ENCODE data around the gene GREM2.

Gene GREM2

DNA sequence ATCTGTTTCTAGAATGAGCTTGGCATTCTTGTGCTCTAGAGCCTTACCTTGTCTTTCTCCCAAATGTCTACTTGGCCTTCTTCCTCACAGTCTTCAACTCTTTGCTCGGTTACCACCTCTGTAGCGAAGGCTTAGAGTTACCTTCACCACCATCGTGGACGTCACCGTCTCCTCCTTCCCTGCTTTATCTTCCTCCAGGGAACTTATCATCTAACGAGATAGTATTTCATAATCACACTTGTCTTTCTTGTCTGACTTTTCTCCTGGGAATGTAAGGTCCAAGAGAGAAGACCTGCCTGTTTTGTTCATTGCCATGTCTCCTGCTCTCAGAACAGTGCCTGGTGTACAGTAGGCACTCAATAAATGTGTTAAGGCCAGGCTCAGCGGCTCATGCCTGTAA, 115.6 kb downstream of the GREM2 start:
- DNase-seq: no peak

DNA sequence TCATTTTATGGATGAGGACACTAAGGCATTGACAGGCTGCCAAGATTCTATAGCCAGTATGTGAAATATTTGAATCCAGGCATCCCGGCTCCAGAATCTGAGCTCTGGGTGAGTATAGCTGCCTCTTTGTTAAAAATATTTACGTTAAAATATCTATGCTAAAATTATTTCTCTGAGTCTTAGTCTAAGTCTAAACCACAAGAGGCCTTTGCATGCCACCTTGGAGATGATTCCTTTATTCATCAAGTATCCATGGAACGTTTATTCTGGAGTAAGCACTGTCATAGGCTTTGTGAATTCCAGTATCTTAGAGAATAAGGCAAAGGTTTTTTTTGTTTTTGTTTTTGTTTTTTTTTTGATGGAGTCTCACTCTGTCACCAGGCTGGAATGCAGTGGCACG, 116.4 kb downstream of the GREM2 start:
- DNase-seq: no peak

DNA sequence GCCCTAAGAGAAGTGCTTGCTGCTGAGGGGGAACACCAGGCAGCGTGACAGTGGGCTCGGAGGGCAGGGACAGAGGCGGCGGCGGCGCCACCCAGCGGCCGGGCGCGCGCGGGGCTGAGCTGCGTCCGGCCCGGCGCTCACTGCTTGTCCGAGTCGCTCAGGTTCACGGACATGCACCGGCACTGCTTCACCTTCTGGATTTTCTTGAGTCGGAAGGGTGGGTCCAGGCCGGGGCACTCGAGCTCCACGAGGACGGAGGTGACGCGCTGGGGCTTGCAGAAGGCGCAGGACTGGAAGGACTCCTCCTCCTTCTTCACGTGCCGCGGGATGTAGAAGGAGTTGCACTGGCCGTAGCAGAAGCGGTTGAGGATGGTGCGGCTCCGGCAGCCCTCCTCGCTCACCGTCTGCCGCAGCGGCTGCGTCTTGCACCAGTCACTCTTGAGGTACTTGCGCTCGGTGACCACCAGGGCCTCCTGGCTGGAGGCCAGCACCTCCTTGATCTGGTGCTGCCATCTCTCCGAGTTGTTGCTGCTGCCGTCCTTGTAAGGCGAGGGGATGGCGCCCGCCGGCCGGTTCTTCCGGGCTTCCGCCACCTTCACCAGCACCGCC, 119.0 kb downstream of the GREM2 start:
- no peak for DNase-seq

DNA sequence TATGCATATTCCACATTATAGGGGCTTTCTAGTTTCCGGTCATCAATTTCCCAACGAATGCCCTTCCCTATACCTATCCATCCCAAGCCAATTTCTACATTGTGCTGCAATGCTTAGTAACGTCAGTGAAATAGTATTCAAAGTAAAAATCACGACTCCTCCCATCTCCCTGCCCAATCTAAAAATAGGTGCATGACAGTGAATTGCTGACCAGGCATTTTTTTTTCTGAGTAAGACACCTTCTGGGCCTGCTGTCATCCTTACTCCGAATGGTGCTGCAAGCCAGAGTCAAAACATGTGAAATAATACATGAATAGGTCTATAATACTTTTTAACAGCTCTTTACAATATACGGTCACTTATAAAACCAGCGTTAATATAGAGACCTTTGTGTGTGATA, 120.2 kb downstream of the GREM2 start:
- no peak for DNase-seq

DNA sequence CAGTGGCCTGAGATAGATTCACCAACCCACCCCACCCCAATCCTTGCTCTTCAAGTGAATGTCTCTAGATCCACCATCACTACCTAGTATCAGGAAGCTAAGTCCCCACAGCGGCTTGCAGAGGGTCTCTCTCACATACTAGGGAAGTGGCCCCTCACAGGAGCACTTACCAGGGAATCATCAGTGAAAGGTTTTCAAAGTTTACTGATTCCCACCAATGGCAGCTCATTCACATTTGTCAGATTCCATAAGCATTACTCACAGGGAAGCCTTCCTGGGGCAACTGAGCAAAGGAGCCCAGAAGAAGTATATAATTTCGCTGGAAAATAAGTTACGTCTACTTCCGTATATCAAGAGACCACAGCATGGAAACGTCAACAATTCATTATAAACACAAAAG, 120.8 kb downstream of the GREM2 start:
- no peak for DNase-seq

DNA sequence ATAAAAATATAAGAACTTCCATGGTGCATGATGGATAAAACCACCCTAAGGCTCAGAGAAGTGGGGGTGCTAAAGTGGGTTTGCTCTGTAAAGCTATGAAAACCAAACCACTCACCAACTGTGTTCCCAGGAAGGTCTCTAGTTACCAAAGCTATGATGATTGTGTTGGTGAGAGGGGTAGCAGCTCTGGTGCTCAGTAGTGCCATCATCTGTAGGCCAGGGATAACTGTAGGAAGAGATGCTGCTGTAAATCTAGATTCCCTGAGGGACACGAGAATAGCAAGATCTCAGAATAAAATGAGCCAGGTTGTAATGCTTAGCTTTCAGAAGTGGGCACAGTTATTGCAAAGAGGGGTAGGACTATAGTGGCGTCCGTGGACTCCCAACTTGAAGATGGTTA, 124.5 kb downstream of the GREM2 start:
- DNase-seq: no peak

DNA sequence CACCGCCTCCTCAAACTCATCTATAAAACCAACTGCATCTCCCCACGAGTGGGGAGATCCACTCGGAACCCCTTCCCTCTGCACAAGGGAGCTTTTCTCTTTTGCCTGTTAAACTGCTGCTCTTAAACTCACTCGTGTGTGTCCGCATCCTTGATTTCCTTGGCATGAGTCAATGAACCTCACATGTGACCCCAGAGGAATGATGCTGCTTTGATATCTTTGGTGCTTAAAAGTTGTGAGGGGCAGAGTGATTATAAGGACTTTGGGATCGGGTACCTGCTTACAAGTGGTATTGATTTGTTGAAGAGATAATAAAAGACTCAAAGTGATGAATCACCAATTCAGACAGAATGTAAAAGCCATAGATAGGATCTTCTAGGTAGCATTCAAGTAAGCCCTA, 125.3 kb downstream of the GREM2 start:
- DNase-seq: no peak

DNA sequence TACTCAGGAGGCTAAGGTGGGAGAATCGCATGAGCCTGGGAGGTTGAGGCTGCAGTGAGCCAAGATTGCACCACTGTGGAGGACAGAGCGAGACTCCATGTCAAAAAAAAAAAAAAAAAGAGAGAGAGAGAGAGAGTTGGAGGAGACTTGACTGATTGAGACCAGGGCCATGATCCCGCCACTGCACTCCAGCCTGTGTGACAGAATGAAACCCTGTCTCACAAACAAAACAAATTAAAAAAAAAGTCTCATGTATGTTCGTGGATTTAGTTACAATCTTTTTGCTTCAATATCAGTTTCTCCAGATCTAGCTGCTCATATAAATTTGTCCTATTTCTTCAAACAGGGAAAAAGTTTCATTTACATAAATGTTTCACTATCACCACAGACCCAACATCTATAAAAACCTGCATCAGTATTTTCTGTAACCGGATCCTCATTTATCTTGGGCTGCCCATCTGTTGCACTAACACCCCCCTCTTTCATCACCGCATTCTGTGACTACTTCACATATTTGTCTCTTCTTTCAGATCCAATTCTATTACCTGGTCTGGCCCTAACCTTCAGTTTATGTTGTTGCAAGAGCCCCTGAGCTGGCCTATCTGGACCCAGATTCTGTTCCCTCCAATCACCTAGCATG, 127.0 kb downstream of the GREM2 start:
- DNase-seq: no peak

DNA sequence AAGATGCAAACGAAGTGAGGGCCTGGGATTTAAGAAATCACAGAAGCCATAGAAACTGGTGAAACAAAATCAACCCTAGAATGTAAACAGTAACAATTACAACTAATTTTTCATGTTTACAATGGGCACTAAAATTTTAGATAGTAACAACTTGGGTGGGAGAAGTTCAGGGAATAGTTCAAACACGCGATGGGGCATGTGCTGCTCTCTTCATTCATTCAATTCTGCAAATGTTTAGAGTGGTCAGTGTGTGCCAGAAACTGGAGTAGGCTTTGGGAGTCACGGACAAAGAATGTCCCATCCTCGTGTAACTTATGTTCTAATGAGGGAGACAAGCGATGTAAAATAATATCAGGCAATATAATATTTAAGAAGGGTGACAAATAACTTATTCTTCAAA, 133.4 kb downstream of the GREM2 start:
- no peak for DNase-seq

DNA sequence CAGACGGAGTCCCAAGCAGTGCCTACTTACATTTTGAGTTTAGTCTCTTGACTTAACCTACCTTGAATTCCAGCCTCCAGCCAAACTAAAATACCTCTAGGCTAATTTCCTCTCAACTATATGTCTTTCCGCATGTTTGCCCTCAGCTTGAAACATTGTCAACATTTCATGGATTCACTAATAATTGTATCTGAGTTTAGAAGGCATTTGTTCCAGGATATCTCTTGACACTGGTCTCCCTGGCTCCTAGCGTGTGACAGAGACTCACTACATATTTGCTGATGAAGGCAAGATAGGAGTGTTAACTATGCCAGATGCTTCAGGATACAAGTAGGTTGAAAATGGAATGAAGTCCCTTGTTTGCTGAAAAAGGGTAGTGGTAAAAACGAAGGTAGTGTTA, 136.1 kb downstream of the GREM2 start:
- DNase-seq: no peak

DNA sequence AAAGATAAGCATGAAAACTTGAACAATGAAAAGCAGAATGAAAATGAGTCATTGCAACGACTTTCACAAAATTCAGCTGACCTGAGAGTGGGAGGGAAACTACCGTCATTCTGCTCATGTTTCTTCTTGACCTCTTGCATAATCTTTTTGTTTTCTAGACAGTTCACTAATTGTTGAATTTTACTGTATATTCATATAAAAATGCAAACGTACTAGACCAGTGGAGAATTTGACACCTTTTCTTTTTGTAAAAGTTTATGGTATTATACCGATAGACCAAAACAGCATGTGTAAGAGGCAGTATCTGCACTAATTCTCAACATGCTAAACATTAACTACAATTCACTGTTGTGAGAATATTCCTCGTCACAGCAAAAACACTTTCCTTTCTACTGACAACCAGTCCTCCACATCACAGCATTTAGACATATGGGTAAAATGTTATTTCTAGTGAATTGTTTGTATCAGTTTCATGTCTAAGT, 137.8 kb downstream of the GREM2 start:
- no peak for DNase-seq

DNA sequence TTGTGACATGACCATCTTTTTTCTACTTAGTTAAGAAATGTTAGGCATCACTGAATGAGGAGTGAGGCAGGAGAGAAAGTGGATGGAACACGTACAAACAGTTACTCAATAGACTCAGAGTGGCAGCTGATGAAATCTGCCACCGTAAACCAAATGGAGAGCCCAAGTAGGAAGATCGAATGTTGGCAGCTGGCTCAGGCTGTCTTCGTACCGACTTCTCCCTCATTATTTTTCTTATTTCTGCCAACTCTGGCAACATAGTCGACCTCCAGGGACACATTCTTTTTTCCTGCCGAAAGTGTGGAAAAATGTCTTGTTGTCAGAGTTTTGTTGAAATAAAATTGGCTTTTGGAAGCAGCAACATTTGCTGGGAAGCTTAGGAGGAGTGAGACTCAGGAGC, 143.3 kb downstream of the GREM2 start:
- no peak for DNase-seq

DNA sequence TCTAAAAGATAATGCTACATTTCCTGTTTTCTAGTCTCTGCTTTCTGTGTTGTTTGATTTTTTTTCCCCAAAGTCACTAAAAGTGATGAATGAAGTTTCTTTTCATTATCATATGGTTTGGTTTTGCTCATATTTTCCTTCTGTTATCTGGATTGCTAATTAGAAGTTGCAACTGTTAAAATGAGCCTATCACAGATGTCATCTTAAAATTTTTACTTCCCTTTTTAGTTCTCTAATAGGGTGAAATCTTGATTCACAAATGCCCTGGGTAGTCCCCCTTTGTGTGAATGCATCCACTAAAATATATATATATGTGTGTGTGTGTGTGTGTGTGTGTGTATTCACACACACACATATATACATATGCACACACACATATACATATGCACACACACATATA, 144.1 kb downstream of the GREM2 start:
- DNase-seq: no peak

DNA sequence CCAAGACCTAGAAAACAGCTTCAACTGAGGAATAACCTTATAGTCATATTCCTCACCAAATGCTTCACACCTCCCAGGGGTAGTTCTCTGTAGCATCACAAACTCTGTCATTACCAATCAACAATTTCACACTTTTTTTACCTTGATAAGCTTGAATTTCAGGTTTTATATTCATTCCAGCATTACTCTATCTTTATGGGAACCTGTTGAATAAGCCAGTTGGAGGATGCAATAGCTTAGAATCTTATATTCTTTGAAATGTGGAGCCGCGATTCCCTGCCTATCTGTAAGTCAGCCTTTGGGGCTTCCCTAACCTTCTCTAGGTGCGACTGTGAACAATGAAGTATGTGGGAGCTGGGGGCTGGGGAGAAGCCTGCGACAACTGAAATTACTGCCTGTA, 145.4 kb downstream of the GREM2 start:
- no peak for DNase-seq

DNA sequence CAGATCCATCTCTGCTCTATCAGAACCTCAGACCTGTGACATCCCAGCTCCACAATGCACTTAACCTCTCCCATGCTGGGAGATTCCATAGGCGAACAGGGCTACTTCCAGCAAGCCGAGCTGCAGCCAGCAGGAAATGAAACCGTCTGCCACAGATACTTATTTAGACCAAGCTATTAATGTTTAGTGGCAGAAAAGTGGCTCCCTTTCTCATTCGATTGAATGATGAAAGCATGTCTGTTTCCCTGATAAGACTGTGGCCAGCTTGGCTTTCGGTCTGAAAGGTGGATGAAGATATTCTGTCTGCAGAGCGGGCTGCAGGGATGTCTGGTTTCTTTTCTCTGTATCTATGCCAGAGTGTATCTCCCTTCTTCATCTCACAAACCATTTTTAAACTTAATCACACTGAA, 146.4 kb downstream of the GREM2 start:
- no peak for DNase-seq

DNA sequence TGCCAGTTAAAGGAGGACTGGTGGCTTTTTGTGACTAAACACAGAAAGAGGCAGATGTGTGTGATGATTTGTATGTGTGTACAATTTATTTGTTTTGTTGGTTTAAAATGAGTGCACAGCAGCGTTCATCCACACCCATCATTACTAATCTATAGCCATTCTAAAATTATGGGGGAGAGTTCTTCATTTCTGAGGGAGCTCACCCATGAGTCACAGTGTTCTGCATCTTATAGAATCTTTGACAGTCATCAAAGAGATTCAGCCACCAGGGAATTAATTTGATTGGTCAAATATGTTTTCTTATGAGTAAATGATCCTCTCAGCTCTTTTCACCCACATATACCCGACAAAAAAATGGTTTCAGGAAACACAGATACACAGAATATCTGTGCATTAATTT, 147.9 kb downstream of the GREM2 start:
- DNase-seq: no peak

DNA sequence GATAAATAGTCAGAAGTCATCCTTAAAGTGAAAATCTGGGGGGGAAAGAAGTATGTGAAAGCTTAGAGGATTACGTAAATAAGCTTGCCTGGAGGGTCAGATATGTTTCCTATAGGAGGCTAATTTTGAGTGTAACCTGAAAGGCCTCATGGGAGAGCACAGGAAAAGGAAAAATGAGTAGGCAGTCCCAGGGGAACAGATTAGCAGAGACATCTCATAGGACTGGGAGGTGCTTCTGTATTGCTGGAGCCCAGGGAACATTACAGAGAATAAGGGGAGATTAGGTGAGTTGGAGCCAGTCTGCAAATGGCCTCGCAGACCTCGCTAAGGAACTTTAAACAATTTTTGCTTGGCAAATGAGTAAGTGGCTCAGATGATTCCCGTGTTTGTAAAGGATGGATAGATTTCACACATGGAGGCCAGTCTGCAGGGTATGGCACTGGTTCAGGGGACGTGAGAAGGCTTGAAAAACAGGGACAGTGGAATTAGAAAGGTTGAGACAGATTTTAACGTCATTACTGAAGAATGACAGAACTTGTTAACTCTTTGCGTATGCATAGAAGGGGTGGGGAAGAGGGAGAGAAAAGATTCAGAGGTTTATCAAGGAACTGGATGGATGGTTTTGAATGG, 149.1 kb downstream of the GREM2 start:
- no peak for DNase-seq

DNA sequence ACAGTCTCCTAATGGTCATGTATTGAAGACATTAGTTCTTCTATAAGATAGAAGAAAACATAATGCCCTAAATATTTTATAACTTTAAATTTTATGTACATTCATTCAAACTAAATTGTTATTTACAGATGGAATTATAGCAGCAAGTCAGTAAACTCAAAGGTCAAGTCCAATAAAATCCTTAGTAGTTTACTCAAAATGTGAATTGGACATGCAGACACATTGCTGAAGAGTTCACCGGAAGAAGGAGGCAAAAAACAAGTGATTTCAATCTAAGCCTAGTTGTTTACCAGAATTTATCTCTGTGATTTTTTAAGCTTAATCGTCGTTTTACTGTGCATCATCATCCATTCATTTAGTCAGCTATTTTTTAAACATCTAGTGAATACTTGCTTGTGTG, 149.7 kb downstream of the GREM2 start:
- no peak for DNase-seq

DNA sequence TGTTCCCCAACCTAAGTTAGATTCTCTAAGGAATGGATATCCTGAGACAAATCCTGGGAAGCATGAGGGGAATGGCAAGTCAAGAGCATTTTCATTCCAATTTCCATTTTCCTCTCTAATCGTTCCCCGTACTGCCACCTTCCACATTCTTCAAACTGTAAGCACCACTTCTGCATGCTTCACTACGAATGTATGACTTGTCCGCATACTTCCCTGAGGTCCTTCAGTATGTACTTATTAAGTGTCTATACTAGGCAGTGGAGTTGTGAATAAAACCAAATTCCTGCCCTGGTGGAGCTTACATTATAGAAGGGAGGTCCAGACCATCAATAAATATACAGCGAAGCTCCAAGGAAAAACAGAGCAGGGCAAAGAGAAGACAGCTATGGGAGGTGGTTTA, 154.8 kb downstream of the GREM2 start:
- no peak for DNase-seq

DNA sequence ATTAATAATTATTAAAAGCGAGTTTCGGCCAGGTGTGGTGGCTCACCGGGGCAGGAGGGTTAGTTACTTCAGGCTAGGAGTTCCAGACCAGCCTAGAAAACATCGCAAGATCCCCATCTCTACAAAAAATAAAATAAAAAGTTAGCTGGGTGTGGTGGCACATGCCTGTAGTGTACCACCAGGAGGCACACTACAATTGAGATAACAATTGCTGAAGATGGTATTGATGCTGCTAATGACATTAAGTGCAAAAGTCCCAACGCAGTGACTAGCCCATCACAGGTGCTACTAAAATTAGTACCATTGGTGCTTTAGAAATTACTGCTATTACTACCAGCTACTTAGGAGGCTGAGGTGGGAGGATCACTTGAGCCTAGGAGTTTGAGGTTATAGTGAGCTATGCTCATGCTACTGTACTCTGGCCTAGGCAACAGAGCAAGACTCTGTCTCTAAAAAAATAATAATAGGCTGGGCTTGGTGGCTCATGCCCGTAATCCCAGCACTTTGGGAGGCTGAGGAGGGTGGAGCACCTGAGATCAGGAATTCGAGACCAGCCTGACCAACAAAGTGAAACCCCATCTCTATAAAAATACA, 156.6 kb downstream of the GREM2 start:
- DNase-seq: no peak

DNA sequence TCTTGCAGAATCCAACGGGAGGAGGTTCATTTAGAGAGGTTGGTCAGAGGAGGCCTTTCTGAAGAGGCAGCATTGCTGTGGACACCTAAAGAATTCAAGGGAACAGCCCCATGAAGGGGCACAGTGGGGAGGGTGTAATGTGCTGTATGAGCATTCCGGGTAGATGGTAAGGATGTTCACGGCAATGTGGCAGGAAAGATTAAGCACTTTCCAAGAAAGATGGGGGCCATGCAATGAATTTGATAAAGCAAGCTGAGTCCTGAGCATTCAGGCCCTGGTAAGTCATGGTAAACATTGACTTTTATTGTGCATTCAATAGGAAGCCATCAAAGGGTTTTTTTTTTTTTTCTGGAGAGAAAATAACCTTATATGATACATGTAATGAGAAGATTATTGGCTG, 166.6 kb downstream of the GREM2 start:
- no peak for DNase-seq

DNA sequence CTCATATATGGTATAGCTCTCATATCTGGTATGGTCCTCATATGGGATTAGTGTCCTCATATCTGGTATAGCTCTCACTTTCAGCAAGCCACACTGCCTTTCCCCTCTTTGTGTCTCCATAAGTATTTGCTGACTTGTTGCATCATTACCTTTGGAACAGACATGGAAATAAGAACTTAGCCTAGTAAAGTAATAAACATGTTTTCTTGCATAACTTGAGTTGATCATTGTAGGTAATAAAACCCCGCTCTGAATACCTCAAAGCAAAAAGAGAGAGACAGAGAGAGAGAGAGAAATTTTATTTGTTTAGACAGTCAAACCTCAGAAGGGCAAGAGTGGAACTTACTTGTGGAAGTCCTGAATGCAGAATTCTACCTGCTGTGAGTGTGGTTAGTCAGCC, 170.3 kb downstream of the GREM2 start:
- no peak for DNase-seq

Data from SIG-M5 (cell line).